ENCODE data around the gene FAM120A.
A peak's percentile ranks its signal among the peaks of the same experiment; 100 is the strongest.

DNA sequence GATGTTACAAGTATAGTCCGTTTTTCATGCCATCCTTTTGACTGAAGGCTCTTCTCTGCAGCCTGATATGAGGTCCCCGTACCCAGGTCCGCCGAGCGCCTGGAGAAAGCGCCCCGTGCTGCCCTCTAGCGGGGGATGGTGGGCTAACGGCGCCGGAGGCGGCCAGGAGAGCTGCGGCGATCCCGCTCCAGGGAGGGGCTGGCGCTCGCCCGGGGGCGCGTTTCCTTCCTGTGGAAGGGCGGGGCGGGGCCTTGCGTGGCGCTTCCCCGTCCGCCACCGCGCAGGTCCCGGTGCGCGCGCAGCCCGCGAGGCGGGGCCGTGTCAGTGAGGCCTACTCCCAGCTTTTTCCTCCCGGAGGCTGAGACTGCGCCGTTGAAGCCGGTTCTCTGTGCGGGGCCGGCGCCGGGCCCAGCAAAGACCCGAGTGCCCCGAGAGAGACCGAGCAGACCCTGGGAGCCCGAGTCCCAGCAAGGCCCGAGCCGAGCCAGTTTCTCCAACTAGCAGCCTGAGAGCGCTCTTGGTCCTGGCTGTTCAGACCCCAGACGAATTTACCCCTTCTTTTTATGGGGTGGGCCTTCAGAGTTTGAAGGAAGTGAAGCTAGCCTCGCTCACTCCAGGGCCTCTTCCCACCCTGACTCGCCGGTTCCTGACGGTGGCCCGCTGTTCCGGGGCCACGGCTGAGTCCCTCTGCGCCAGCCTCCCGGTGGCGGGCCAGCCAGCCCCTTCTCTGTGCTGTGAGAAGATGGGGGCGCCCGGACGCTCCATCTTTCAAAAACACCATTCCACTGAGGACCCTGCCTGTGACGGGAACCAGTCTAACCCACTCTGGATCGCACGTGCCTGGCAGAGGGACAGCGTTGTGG lies 115.2 kb downstream of the FAM120A start:
- TF ChIP-seq, protein P1, sequence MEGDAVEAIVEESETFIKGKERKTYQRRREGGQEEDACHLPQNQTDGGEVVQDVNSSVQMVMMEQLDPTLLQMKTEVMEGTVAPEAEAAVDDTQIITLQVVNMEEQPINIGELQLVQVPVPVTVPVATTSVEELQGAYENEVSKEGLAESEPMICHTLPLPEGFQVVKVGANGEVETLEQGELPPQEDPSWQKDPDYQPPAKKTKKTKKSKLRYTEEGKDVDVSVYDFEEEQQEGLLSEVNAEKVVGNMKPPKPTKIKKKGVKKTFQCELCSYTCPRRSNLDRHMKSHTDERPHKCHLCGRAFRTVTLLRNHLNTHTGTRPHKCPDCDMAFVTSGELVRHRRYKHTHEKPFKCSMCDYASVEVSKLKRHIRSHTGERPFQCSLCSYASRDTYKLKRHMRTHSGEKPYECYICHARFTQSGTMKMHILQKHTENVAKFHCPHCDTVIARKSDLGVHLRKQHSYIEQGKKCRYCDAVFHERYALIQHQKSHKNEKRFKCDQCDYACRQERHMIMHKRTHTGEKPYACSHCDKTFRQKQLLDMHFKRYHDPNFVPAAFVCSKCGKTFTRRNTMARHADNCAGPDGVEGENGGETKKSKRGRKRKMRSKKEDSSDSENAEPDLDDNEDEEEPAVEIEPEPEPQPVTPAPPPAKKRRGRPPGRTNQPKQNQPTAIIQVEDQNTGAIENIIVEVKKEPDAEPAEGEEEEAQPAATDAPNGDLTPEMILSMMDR (conservative IDR thresholded peaks at IDR 0.05; ENCODE audit: low read length): peak; percentile 80
- TF ChIP-seq EZH2phosphoT487 (IDR thresholded peaks at IDR 0.05; ENCODE audit: borderline replicate concordance): no peak
